Trophoblast cell (in vitro differentiated cells and primary cell): ENCODE results near the gene SAP25.
A peak's percentile ranks its signal among the peaks of the same experiment; 100 is the strongest.

Experiments used
- DNase-seq, 2 donors: peaks; one replicate each; pipeline ENCODE4 v3.0.0-alpha.2; 2016
- H2AFZ ChIP-seq: 2 replicates; pipeline ENCODE4 v1.6.1; 2013; ENCODE audit warnings: low read length, moderate library complexity, mild to moderate bottlenecking; ENCODE audit not compliant: insufficient read depth, poor library complexity
- H2AK5ac ChIP-seq: 2 replicates; pipeline ENCODE4 v1.6.1; 2013; ENCODE audit warnings: mild to moderate bottlenecking, low read length
- H2BK120ac ChIP-seq: 2 replicates; pipeline ENCODE4 v1.6.1; 2013; ENCODE audit warnings: low read length, mild to moderate bottlenecking, moderate library complexity; ENCODE audit not compliant: insufficient read depth, poor library complexity
- H2BK12ac ChIP-seq: 2 replicates; pipeline ENCODE4 v1.6.1; 2013; ENCODE audit warnings: mild to moderate bottlenecking, low read length, moderate library complexity
- H2BK5ac ChIP-seq: 2 replicates; pipeline ENCODE4 v1.6.1; 2013; ENCODE audit warnings: low read length, low read depth, moderate library complexity, mild to moderate bottlenecking; ENCODE audit not compliant: poor library complexity
- H3K14ac ChIP-seq: 2 replicates; pipeline ENCODE4 v1.6.1; 2013; ENCODE audit warnings: mild to moderate bottlenecking, low read length
- H3K18ac ChIP-seq: 2 replicates; pipeline ENCODE4 v1.6.1; 2013; ENCODE audit warnings: mild to moderate bottlenecking, low read length
- H3K23ac ChIP-seq: 2 replicates; pipeline ENCODE4 v1.6.1; 2013; ENCODE audit warnings: low read length
- H3K27ac ChIP-seq: 2 replicates; pipeline ENCODE4 v1.5.1; 2013; ENCODE audit warnings: low read depth, mild to moderate bottlenecking, inconsistent platforms, low read length, moderate library complexity
- H3K27me3 ChIP-seq: 2 replicates; pipeline ENCODE4 v1.6.1; 2013; ENCODE audit warnings: inconsistent platforms, mild to moderate bottlenecking, low read length, moderate library complexity; ENCODE audit not compliant: insufficient read depth
- H3K36me3 ChIP-seq, 2 experiments: 1 replicate in 1 of 2; 2 replicates in 1 of 2; pipeline ENCODE4 v1.6.1; 2013; ENCODE audit warnings: low read length in 2 of 2, mild to moderate bottlenecking in 2 of 2, moderate library complexity in 1 of 2; ENCODE audit not compliant: insufficient read depth in 2 of 2, control insufficient read depth in 1 of 2
- H3K4ac ChIP-seq: 2 replicates; pipeline ENCODE4 v1.6.1; 2013; ENCODE audit warnings: low read depth, mild to moderate bottlenecking, low read length, moderate library complexity
- H3K4me1 ChIP-seq, 2 experiments: 1 replicate in 1 of 2; 2 replicates in 1 of 2; pipeline ENCODE4 v1.6.1; 2013; ENCODE audit warnings: low read length in 2 of 2, mild to moderate bottlenecking in 2 of 2, moderate library complexity in 1 of 2; ENCODE audit not compliant: insufficient read depth in 2 of 2, control insufficient read depth in 1 of 2
- H3K4me2 ChIP-seq: 2 replicates; pipeline ENCODE4 v1.6.1; 2013; ENCODE audit warnings: inconsistent platforms, mild to moderate bottlenecking, low read length, moderate library complexity
- H3K4me3 ChIP-seq: 2 replicates; pipeline ENCODE4 v1.5.1; 2013; ENCODE audit warnings: mild to moderate bottlenecking, low read depth, low read length, inconsistent platforms
- H3K79me1 ChIP-seq: one replicate; pipeline ENCODE4 v1.6.1; 2013; ENCODE audit warnings: low read length
- H3K79me2 ChIP-seq: 2 replicates; pipeline ENCODE4 v1.6.1; 2013; ENCODE audit warnings: low read length, mild to moderate bottlenecking; ENCODE audit not compliant: control insufficient read depth, insufficient read depth, poor library complexity
- H3K9ac ChIP-seq: 2 replicates; pipeline ENCODE4 v1.6.1; 2013; ENCODE audit warnings: mild to moderate bottlenecking, low read length
- H3K9me3 ChIP-seq: 2 replicates; pipeline ENCODE4 v1.6.1; 2013; ENCODE audit warnings: low read depth, mild to moderate bottlenecking, control low read depth, inconsistent platforms, low read length; ENCODE audit not compliant: insufficient read depth
- H4K12ac ChIP-seq: 2 replicates; pipeline ENCODE4 v1.6.1; 2013; ENCODE audit warnings: low read depth, mild to moderate bottlenecking, low read length, moderate library complexity
- H4K8ac ChIP-seq: 2 replicates; pipeline ENCODE4 v1.6.1; 2013; ENCODE audit warnings: low read depth, mild to moderate bottlenecking, low read length, moderate library complexity
- H4K91ac ChIP-seq: one replicate; pipeline ENCODE4 v1.6.1; 2013; ENCODE audit warnings: low read depth, mild to moderate bottlenecking, low read length, moderate library complexity
- WGBS: extraction: QIAGEN DNeasy Blood & Tissue Kit; methylation state at CpG from one replicate; pipeline ENCODE4 v1.1.7; 2013; ENCODE audit warnings: missing lambda C conversion rate; ENCODE audit not compliant: insufficient read length, insufficient coverage; ENCODE audit errors: extremely low coverage; 5-methylcytosine and 5-hydroxymethylcytosine counted together

The SAP25 gene

GRCh38 chr7:100609958-100610357, 36.3 kb upstream of the SAP25 start:
- Histone ChIP-seq H2BK12ac (no peak overlapping the region), H3K4me1 (peaks cover 8 to 20% of the 10 kb centered on the region in 2 experiments), H3K23ac (no peak overlapping the region), H4K91ac (no peak overlapping the region), H3K9me3 (no peaks in the 10 kb centered on the region), H2AFZ (no peak overlapping the region), H3K4me2 (no peak overlapping the region), H2BK5ac (no peak overlapping the region), H3K9ac (no peak overlapping the region), H3K79me2 (peaks cover 2% of the 10 kb centered on the region), H4K12ac (no peak overlapping the region), H3K14ac (no peak overlapping the region), H3K79me1 (no peaks in the 10 kb centered on the region), H3K36me3 (peaks cover 4 to 5% of the 10 kb centered on the region in 2 experiments), H4K8ac (no peak overlapping the region), H3K18ac (no peak overlapping the region), H3K4ac (no peak overlapping the region), H2BK120ac (no peak overlapping the region), H3K27me3 (no peaks in the 10 kb centered on the region), H3K27ac (no peak overlapping the region), H2AK5ac (no peak overlapping the region), H3K4me3 (no peak overlapping the region)
- no CpG with 5 or more reads among the region's 5 CpGs for WGBS
- DNase-seq = no peak

- Histone ChIP-seq H2AK5ac (no peak overlapping the region), H3K9ac (no peak overlapping the region), H3K79me2 (no peaks in the 10 kb centered on the region), H3K14ac (no peak overlapping the region), H4K8ac (no peak overlapping the region), H3K79me1 (peaks cover 15% of the 10 kb centered on the region), H2AFZ (no peak overlapping the region), H4K91ac (no peak overlapping the region), H2BK5ac (no peak overlapping the region), H2BK120ac (no peak overlapping the region), H3K18ac (no peak overlapping the region), H2BK12ac (no peak overlapping the region), H3K27me3 (no peaks in the 10 kb centered on the region), H3K36me3 (peaks cover 2 to 3% of the 10 kb centered on the region in 2 experiments), H3K9me3 (no peaks in the 10 kb centered on the region), H3K4ac (no peak overlapping the region), H3K4me2 (no peak overlapping the region), H3K27ac (no peak overlapping the region), H3K4me1 (peaks cover 18 to 29% of the 10 kb centered on the region in 2 experiments), H3K23ac (no peak overlapping the region), H3K4me3 (no peak overlapping the region), H4K12ac (no peak overlapping the region)
- WGBS = no CpG with 5 or more reads among the region's 8 CpGs
- no peak for DNase-seq
Measured at GRCh38 chr7:100607111-100607510, 33.4 kb upstream of the SAP25 start.

- no CpG with 5 or more reads among the region's 12 CpGs for WGBS
- Histone ChIP-seq H3K79me1 (peaks cover 17% of the 10 kb centered on the region), H3K4me3 (no peak overlapping the region), H3K79me2 (no peaks in the 10 kb centered on the region), H3K27me3 (no peaks in the 10 kb centered on the region), H3K9ac (no peak overlapping the region), H4K12ac (no peak overlapping the region), H3K23ac (no peak overlapping the region), H4K91ac (no peak overlapping the region), H2BK5ac (no peak overlapping the region), H3K18ac (no peak overlapping the region), H3K9me3 (no peaks in the 10 kb centered on the region), H2AK5ac (no peak overlapping the region), H4K8ac (no peak overlapping the region), H3K36me3 (peaks cover 2 to 3% of the 10 kb centered on the region in 2 experiments), H2BK12ac (no peak overlapping the region), H3K4ac (no peak overlapping the region), H3K27ac (no peak overlapping the region), H3K14ac (no peak overlapping the region), H3K4me1 (peaks cover 20 to 34% of the 10 kb centered on the region in 2 experiments), H2BK120ac (no peak overlapping the region), H3K4me2 (no peak overlapping the region), H2AFZ (no peak overlapping the region)
- no peak for DNase-seq
Measured at GRCh38 chr7:100606313-100606712, 32.6 kb upstream of the SAP25 start.

GRCh38 chr7:100604976-100605911, 31.5 kb upstream of the SAP25 start:
- Histone ChIP-seq H3K18ac (peak overlapping the region; percentile 85), H2BK12ac (no peak overlapping the region), H4K91ac (no peak overlapping the region), H3K4me2 (peak overlapping the region; percentile 97), H3K4me1 (peaks cover 20 to 34% of the 10 kb centered on the region in 2 experiments), H3K23ac (no peak overlapping the region), H3K27ac (no peak overlapping the region), H2BK120ac (peak overlapping the region; percentile 57), H3K27me3 (no peaks in the 10 kb centered on the region), H3K9me3 (no peaks in the 10 kb centered on the region), H2AK5ac (no peak overlapping the region), H3K4ac (no peak overlapping the region), H3K79me2 (no peaks in the 10 kb centered on the region), H4K8ac (peak overlapping the region; percentile 88), H2AFZ (peak overlapping the region; percentile 32), H3K14ac (peak overlapping the region; percentile 57), H3K36me3 (peaks cover 2 to 3% of the 10 kb centered on the region in 2 experiments), H3K79me1 (peaks cover 17% of the 10 kb centered on the region), H2BK5ac (no peak overlapping the region), H3K4me3 (peak overlapping the region; percentile 65), H3K9ac (no peak overlapping the region), H4K12ac (peak overlapping the region; percentile 55)
- WGBS = no CpG with 5 or more reads among the region's 68 CpGs
- DNase-seq = peak; percentile 29 to 47
